LNCaP clone FGC (cell line): ENCODE data around the gene CACNB4.

Experiments used
- DNase-seq: peaks from one replicate; pipeline ENCODE4 v3.0.0-alpha.2; 2011; ENCODE audit warnings: low read depth
- H3K4me3 ChIP-seq: 2 replicates; pipeline ENCODE4 v1.5.1; 2011; ENCODE audit warnings: mild to moderate bottlenecking, low read depth, low read length, control low read depth
- TF ChIP-seq, protein P1 (sequence below): IDR thresholded peaks from 2 replicates; pipeline ENCODE4 v1.5.1; 2012; ENCODE audit warnings: mild to moderate bottlenecking; ENCODE audit not compliant: control insufficient read depth, insufficient read depth; ENCODE audit errors: extremely low read depth

CACNB4 gene

GRCh38 chr2:152049541-152049940 lies 49.3 kb downstream of the CACNB4 start:
- DNase-seq: no peak
- H3K4me3 ChIP-seq: no peak overlapping the region
- TF ChIP-seq, protein P1, sequence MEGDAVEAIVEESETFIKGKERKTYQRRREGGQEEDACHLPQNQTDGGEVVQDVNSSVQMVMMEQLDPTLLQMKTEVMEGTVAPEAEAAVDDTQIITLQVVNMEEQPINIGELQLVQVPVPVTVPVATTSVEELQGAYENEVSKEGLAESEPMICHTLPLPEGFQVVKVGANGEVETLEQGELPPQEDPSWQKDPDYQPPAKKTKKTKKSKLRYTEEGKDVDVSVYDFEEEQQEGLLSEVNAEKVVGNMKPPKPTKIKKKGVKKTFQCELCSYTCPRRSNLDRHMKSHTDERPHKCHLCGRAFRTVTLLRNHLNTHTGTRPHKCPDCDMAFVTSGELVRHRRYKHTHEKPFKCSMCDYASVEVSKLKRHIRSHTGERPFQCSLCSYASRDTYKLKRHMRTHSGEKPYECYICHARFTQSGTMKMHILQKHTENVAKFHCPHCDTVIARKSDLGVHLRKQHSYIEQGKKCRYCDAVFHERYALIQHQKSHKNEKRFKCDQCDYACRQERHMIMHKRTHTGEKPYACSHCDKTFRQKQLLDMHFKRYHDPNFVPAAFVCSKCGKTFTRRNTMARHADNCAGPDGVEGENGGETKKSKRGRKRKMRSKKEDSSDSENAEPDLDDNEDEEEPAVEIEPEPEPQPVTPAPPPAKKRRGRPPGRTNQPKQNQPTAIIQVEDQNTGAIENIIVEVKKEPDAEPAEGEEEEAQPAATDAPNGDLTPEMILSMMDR: no peak

DNA sequence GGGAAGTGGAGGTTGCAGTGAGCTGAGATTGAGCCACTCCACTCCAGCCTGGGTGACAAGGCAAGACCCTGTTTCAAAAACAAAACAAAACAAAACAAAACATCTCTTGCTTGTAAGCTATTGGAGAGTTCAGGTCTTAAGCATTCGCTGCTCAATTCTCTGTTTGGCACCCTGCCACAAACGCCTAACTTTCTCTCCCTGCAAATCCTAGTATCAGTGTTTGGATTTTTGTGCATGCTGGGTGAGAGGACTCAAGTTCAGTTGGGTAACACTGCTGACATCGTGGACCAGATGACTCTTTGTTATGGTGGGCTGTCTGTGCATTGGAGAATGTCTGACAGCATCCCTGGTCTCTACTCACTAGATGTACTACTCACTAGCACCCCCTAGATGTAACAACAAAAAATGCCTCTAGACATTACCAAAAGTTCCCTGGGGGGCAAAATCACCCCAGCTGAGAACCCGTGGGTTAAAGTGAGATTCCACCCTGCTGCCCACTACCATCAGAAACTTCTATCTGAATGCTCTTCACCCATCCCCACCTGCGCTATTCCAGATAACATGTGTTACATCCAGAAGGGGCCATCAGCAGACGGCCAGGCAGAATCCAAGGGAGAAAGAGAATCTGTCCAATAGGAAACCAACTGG lies 50.9 kb downstream of the CACNB4 start:
- DNase-seq: no peak
- TF ChIP-seq, protein P1: no peak
- no peak overlapping the region for H3K4me3 ChIP-seq

DNA sequence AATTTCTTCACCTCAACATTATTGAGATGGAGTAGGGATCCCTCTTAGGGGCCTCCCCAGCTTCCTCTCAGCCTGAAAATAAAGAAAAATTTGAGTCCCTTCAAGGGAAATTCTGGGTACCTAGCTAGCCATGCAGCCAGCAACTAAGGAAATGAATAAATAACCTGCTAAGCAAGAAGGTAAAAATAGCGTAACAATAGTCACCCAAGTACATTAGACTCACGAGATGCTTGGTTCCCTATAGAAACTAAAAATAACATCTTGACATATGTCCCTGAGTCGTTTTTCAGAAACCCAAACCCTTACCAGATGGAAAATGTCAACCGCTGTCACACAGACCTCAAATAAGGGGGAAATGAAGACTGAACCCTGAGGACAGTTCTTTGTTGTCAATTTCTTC lies 51.9 kb downstream of the CACNB4 start:
- TF ChIP-seq, protein P1: no peak
- no peak overlapping the region for H3K4me3 ChIP-seq
- no peak for DNase-seq

DNA sequence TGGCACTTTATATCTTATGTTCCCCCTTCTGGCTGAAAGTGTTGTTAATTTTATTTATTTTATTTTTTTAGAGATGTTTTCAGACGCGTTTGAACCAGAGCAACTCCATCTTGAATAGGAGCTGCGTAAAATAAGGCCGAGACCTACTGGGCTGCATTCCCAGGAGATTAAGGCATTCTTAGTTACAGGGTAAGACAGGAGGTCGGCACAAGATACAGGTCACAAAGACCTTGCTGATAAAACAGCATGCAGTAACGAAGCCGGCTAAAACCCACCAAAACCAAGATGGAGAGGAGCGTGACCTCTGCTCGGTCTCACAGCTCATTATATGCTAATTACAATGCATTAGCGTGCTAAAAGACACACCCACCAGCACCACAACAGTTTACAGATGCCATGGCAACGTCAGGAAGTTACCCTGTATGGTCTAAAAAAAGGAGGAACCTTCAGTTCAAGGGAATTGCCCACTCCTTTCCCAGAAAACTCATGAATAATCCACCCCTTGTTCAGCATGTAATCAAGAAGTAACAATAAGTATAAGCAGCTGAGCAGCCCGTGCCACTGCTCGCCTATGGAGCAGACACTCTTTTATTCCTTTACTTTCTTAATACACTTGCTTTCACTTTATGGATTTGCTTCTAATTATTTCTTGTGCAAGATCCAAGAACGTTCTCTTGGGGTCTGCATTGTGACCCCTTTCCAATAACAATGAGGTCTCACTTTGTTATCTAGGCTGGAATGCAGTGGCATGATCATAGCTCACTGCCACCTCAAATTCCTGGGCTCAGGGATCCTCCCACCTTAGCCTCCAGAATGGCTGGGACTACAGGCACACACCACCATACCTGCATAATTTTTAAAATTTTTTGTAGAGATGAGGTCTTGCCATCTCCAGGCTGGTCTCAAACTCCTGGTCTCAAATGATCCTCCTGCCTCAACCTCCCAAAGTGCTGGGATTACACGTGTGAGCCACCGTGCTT lies 55.9 kb downstream of the CACNB4 start:
- TF ChIP-seq, protein P1: no peak
- no peak for DNase-seq
- H3K4me3 ChIP-seq: no peak overlapping the region

DNA sequence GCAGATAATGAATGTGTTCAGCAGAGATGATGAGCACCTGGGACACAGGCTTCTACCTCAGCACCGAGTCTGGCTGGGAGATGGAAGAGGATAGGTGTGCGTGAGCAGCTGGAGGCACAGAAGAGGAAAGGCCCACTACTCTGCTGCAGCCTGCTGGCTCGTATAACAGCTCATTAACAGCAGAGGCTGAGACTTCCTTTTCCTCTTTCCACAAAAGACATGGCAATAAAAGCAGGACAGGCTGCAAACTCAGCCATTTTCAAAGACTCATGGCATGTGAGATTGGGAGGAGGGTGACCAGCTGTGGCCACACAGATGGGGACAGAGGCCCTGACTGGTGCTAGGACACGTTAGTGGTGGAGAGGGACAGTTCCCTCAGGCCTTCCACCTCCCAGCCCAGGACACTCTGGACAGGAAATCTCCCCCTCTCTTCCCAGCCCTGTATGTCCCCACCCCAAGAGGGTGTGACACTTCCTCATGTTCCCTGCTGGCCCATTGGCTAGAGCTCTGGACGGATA lies 60.3 kb downstream of the CACNB4 start:
- no peak overlapping the region for H3K4me3 ChIP-seq
- DNase-seq: no peak
- TF ChIP-seq, protein P1: no peak

DNA sequence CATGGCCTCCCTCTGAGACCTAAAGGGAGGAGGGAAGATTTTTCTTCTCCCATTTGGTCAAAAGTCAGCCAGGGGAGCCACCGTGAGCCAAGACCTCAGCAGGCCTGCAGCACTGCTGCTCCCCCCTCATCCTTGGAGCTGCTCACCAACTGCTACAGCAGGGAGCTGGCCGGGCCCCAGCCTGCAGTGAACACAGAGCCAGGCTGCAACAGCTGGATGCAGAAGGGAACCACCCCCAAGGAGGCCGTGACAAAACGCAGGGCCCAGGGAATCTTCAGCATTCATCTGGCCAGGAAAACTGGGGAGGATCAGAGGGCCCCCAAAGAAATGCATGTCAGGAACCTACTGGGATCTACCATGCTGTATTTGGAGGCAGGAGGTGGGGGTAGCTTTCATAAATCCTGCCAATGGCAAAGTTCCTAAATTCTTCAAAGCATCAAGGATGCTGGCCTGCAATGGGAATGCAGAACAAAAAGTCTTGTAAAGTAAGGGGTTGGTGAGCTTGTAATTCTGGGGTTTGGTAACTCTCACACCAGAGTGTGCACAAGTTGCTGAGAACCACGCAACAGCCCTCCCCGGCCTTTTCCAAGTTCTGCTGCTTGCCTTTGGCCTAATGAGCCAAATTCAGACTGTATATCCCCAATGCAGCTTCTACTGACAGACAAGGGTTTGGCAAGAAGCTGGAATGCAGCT lies 61.0 kb downstream of the CACNB4 start:
- H3K4me3 ChIP-seq: no peak overlapping the region
- TF ChIP-seq, protein P1: no peak
- DNase-seq: no peak
